NCI-H345 (cell line): ENCODE data around the gene FKBP2.

ENCODE experiments used
- DNase-seq: peaks from one replicate; lab custom pipeline; 2025; lab: John Stamatoyannopoulos, UW

FKBP2 gene

DNA sequence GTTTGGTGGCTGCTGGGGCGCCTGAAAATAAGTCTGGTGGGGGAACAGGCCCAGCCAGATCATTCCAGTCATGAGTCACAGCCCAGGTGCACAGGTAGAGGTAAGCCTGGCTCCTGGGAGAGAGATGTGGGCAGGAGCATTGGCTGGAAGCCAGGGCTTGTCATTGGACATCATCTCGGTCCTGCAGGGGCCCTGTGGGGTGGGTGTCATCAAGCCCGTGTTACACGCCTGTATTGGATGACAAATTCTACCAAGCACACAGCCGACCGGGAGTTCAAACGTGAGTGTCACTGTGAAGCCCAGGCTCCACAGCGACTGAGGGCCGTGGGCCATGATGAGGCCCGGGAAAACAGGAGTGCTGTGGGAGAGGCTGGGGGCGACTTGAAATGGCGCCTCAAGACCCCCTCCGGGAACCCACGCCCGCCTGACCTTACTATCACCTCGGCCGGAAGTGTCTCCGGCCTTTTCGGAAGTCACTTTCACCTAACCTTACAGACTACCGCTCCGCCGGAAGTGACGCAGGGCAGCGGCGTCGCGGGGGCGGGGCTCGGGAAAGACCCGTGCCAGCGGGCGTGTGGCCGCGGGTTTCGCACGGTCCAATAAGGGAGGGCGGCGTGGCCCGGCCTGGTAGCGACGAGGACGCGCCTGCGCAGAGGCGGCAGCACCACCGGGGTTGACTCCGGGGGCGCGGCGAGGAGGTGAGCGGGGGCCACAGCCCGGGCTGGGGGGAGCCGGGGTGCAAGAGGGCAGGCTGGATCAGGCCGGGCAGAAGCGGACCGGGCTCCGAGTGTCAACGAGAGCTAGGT is at the start of gene FKBP2:
TSS of gene FKBP2 (plus strand) at position 661 of the 806 bp plus-strand sequence. CDS start 1,293 bp downstream, outside the sequence.
- DNase-seq = peak; percentile 98

GRCh38 chr11:64192434-64192833 is 48.5 kb upstream of the FKBP2 start:
- no peak for DNase-seq

GRCh38 chr11:64196626-64197025 is 44.3 kb upstream of the FKBP2 start:
- DNase-seq = no peak

- DNase-seq = no peak
Measured at GRCh38 chr11:64198511-64198910, 42.4 kb upstream of the FKBP2 start.

DNA sequence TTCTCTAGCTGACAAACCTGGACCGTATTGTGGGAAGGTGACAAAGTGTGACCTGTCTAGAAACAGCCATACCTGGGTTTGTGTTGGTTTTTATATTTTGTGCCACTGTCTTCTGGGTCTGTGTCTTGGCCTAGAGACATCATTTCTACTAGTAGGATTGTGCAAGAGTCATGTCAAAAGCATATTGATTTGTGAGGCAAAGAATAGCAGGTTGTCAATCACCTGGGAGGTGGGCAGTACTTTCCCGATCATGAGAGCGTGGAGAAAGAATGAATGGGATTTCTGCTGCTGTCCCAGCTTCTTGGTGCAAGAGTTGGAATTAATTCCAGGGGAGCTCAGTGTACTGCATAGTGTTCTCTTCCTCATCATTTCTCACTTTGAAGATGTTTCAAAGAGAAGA is 39.4 kb upstream of the FKBP2 start:
- DNase-seq = no peak

DNA sequence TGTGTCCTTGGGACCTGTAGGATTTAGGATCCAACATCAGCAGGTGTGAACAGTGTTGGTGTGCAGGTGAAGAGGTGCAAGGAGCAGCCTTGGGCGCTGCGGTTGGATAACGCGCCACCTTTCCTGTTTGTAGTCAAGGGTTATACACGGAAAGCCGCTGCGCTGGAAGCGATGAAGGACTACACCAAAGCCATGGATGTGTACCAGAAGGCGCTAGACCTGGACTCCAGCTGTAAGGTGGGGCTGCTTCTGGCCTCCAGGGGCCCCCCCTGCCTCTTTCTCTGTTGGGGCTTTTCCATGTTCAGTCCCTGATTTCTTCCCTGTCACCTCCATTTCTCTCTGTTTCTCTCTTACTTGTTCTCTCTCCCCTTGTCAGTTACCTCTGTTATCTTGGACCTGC is 37.9 kb upstream of the FKBP2 start:
- no peak for DNase-seq

- DNase-seq = no peak
Measured at GRCh38 chr11:64203421-64204079, 37.3 kb upstream of the FKBP2 start.

DNA sequence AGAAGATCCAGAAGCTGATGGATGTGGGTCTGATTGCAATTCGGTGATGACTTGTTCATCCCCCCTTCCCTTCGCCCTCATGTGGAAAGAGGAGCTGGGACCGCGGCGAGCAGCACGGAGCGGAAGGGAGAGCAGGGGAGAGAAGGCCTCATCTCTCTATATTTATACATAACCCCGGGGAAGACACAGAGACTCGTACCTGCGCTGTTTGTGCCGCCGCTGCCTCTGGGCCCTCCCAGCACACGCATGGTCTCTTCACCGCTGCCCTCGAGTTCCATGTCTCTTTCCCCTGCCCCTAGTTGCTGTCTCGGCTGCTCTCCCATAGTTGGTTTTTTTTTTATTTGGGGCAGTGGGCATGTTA is 36.8 kb upstream of the FKBP2 start:
- no peak for DNase-seq

GRCh38 chr11:64204464-64204989 is 36.4 kb upstream of the FKBP2 start:
- DNase-seq = peak; percentile 69

GRCh38 chr11:64206457-64207255 is 34.2 kb upstream of the FKBP2 start, which contains the start of gene FERMT3:
FERMT3 (plus strand) TSS chr11:64206721; CDS start chr11:64207365, 644 bp downstream.
- DNase-seq = no peak

GRCh38 chr11:64207256-64208085 is 33.4 kb upstream of the FKBP2 start:
- DNase-seq = no peak

- no peak for DNase-seq
Measured at GRCh38 chr11:64208086-64208795, 32.7 kb upstream of the FKBP2 start.

- no peak for DNase-seq
Measured at GRCh38 chr11:64208796-64209562, 31.9 kb upstream of the FKBP2 start.

- DNase-seq = no peak
Measured at GRCh38 chr11:64209563-64209843, 31.4 kb upstream of the FKBP2 start.

DNA sequence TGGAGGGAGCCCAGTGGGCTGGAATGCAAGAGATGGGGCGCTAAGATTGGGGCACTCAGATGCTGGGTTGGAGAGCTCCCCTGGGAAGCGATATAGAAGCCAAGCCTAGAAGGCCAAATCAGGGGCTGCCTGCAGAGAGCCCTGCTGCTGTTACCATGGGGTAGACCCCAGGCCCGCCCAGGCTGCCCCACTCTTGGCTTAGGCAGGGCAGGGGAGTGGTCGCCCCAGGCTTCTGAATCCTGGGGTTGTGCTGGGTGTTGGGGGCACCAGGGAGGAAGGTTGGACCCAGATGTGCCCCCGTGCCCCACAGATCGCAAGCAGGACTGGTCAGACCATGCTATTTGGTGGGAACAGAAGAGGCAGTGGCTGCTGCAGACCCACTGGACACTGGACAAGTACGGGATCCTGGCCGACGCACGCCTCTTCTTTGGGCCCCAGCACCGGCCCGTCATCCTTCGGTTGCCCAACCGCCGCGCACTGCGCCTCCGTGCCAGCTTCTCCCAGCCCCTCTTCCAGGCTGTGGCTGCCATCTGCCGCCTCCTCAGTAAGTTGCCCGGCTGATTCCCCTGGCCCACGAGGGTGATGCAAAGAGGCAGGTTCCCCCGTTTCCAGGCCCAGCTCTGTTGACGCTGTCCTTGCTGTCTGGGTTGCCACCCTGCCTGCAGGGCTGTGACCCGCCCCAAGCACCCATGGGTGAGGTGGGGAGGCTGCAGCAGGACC is 30.4 kb upstream of the FKBP2 start:
- no peak for DNase-seq

DNA sequence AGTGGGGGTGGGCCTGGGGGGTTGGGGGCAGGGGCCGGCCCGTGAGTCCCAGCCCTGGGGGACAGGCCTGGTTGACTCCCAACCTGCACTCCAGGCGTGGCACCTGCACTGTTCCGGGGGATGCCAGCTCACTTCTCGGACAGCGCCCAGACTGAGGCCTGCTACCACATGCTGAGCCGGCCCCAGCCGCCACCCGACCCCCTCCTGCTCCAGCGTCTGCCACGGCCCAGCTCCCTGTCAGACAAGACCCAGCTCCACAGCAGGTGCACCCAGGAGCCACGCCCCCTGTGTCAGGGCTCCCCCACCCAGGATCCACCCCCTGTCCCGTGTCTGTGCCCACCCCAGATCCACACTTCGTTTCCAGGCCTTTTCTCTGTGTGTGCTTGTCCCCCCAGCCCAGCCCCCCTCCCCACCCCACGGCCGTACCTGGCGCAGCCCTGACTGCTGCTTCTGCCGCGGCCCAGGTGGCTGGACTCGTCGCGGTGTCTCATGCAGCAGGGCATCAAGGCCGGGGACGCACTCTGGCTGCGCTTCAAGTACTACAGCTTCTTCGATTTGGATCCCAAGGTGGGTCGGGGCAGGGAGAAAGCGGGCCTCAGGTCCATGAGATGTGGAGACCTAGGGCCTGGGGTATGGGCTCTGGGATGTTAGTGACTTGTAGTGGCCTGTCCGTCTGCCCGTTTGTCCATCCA is 29.6 kb upstream of the FKBP2 start:
- no peak for DNase-seq

DNA sequence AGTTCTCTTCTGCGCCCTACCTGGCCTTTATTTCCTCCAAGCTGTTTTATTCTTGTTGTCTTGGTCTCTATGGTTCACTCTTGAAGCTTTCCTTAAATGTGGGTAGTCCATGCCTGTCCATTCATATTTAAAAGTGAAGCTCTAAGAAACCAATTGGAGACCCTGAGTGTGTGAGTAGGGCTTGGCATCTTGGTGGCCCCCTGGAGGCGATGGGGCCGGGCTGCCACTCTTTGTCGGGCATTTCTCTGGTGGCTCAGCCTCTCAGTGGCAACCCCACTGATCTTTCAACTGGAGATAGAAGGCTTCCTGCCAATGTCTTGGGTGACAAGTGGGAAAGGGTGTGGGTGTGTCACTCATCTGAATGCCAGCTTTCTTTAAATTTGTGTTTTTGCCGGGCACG is 24.0 kb upstream of the FKBP2 start:
- DNase-seq = no peak

GRCh38 chr11:64218628-64219353 is 22.1 kb upstream of the FKBP2 start:
- no peak for DNase-seq

DNA sequence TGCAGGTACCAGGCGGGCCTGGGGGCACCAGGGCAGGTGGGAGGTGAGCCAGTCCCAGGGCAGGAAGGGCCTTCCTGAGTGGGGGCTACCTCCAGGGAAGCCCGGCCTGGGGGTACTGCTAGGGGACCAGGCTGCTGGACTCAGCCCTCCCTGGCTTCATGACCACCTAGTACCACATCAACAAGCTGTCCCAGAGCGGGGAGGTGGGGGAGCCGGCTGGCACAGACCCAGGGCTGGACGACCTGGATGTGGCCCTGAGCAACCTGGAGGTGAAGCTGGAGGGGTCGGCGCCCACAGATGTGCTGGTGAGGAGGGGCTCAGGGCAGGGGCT is 21.6 kb upstream of the FKBP2 start:
- no peak for DNase-seq
